ENCODE results near the gene SYNPO.

SYNPO gene

GRCh38 chr5:150618588-150619281 is 21.7 kb upstream of the SYNPO start:
- Histone ChIP-seq H3K9ac (no peak overlapping the region), H2AFZ (ENCODE audit: low read depth) (no peak overlapping the region), H3K27ac (no peak overlapping the region), H3K4me3 (IDR thresholded peaks at IDR 0.05; ENCODE audit: insufficient read depth, low read depth, low read length) (no peak overlapping the region), H3K27me3 (ENCODE audit: insufficient read depth, low read depth) (no peaks in the 10 kb centered on the region), H3K79me2 (ENCODE audit: insufficient read depth, low read depth) (no peaks in the 10 kb centered on the region), H3K36me3 (ENCODE audit: insufficient read depth) (no peaks in the 10 kb centered on the region), H3K4me1 (ENCODE audit: low read depth, poor library complexity, severe bottlenecking) (no peaks in the 10 kb centered on the region), H4K20me1 (ENCODE audit: insufficient read depth) (no peaks in the 10 kb centered on the region), H3K4me2 (no peak overlapping the region)
- TF ChIP-seq, protein P1, sequence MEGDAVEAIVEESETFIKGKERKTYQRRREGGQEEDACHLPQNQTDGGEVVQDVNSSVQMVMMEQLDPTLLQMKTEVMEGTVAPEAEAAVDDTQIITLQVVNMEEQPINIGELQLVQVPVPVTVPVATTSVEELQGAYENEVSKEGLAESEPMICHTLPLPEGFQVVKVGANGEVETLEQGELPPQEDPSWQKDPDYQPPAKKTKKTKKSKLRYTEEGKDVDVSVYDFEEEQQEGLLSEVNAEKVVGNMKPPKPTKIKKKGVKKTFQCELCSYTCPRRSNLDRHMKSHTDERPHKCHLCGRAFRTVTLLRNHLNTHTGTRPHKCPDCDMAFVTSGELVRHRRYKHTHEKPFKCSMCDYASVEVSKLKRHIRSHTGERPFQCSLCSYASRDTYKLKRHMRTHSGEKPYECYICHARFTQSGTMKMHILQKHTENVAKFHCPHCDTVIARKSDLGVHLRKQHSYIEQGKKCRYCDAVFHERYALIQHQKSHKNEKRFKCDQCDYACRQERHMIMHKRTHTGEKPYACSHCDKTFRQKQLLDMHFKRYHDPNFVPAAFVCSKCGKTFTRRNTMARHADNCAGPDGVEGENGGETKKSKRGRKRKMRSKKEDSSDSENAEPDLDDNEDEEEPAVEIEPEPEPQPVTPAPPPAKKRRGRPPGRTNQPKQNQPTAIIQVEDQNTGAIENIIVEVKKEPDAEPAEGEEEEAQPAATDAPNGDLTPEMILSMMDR (conservative IDR thresholded peaks at IDR 0.05; ENCODE audit: low read depth, low read length), result no peak

GRCh38 chr5:150619359-150620230 is 20.9 kb upstream of the SYNPO start:
- no peaks in the 10 kb centered on the region for H3K36me3 ChIP-seq (ENCODE audit: insufficient read depth)
- no peak overlapping the region for H2AFZ ChIP-seq (ENCODE audit: low read depth)
- H3K27ac ChIP-seq, result no peak overlapping the region
- no peak overlapping the region for H3K4me3 ChIP-seq (IDR thresholded peaks at IDR 0.05; ENCODE audit: insufficient read depth, low read depth, low read length)
- no peaks in the 10 kb centered on the region for H3K4me1 ChIP-seq (ENCODE audit: low read depth, poor library complexity, severe bottlenecking)
- no peak overlapping the region for H3K4me2 ChIP-seq
- H4K20me1 ChIP-seq (ENCODE audit: insufficient read depth), result no peaks in the 10 kb centered on the region
- TF ChIP-seq, protein P1 (conservative IDR thresholded peaks at IDR 0.05; ENCODE audit: low read depth, low read length), result no peak
- no peak overlapping the region for H3K9ac ChIP-seq
- H3K27me3 ChIP-seq (ENCODE audit: insufficient read depth, low read depth), result no peaks in the 10 kb centered on the region
- H3K79me2 ChIP-seq (ENCODE audit: insufficient read depth, low read depth), result no peaks in the 10 kb centered on the region

DNA sequence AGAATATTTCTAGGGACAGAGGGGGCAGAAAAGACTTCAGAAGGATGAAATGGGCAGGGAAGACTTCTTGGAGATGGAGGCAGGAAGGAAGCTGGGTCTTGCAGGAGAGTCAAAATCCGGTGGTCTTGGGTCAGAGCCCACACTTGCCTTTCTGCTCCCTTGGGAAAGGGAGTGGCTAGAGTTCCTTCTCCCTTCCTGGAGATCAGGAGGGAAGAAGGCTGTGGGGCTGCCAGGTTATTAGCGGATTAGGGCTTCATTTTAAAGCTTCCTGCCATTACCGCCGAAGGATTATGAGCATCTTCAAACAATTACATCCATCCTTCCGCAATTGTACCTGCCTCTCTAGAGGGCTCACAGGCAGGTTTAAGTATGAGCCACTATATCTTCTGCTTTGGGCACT is 19.2 kb upstream of the SYNPO start:
- Histone ChIP-seq H3K4me2 (no peak overlapping the region), H3K27me3 (ENCODE audit: insufficient read depth, low read depth) (no peaks in the 10 kb centered on the region), H3K4me3 (IDR thresholded peaks at IDR 0.05; ENCODE audit: insufficient read depth, low read depth, low read length) (no peak overlapping the region), H2AFZ (ENCODE audit: low read depth) (no peak overlapping the region), H3K27ac (no peak overlapping the region), H3K9ac (no peak overlapping the region), H3K79me2 (ENCODE audit: insufficient read depth, low read depth) (no peaks in the 10 kb centered on the region), H3K4me1 (ENCODE audit: low read depth, poor library complexity, severe bottlenecking) (peaks cover 8% of the 10 kb centered on the region), H3K36me3 (ENCODE audit: insufficient read depth) (no peaks in the 10 kb centered on the region), H4K20me1 (ENCODE audit: insufficient read depth) (no peaks in the 10 kb centered on the region)
- TF ChIP-seq, protein P1 (conservative IDR thresholded peaks at IDR 0.05; ENCODE audit: low read depth, low read length), result no peak

GRCh38 chr5:150622157-150622556 is 18.3 kb upstream of the SYNPO start:
- Histone ChIP-seq H3K27me3 (ENCODE audit: insufficient read depth, low read depth) (no peaks in the 10 kb centered on the region), H3K4me1 (ENCODE audit: low read depth, poor library complexity, severe bottlenecking) (peaks cover 12% of the 10 kb centered on the region), H3K4me2 (no peak overlapping the region), H3K4me3 (IDR thresholded peaks at IDR 0.05; ENCODE audit: insufficient read depth, low read depth, low read length) (no peak overlapping the region), H4K20me1 (ENCODE audit: insufficient read depth) (no peaks in the 10 kb centered on the region), H3K9ac (no peak overlapping the region), H2AFZ (ENCODE audit: low read depth) (no peak overlapping the region), H3K27ac (no peak overlapping the region), H3K36me3 (ENCODE audit: insufficient read depth) (no peaks in the 10 kb centered on the region), H3K79me2 (ENCODE audit: insufficient read depth, low read depth) (no peaks in the 10 kb centered on the region)
- TF ChIP-seq, protein P1 (conservative IDR thresholded peaks at IDR 0.05; ENCODE audit: low read depth, low read length), result no peak

Measured in KMS-11 (cell line).